Glomerular endothelial cell (primary cell): Measurements from ENCODE around the gene BSND. TPM values are rescaled to one million over a fixed set of nuclear protein-coding genes. Genes with fewer than 3 reads are reported as not detected.

Experiments
- DNase-seq: peaks from one replicate; pipeline ENCODE4 v3.0.0-alpha.2; 2011; ENCODE audit warnings: low read depth, low spot score; ENCODE audit errors: extremely low read depth
- total RNA-seq: library from RNA; depleted of rRNA; stranded (reverse); fragments of >200 nt; gene quantifications from 2 replicates; pipeline ENCODE4 v1.2.3, GENCODE V29; 2015

The BSND gene
- total RNA-seq, 1 donor from 2014 or later: not detected

DNA sequence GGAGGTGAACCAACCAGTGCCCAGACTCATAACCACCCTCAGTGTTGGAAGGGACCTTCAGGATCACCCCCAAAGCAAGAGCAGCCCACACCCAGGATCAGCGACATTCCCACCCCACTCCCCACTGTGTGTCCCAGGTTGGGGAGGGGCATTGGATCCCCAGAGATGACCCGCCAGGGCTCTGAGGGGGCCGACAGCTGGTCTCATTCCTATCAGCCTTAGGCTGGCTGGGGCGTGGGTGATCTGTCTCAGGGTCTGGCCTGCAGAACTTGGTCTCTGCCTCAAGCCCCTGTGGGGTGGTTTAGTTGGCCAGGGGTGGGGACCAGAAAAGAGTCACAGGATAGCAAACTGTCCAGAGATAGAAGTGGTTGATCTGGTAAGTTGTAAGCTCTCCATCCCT, 7.8 kb upstream of the BSND start:
- DNase-seq: no peak

DNA sequence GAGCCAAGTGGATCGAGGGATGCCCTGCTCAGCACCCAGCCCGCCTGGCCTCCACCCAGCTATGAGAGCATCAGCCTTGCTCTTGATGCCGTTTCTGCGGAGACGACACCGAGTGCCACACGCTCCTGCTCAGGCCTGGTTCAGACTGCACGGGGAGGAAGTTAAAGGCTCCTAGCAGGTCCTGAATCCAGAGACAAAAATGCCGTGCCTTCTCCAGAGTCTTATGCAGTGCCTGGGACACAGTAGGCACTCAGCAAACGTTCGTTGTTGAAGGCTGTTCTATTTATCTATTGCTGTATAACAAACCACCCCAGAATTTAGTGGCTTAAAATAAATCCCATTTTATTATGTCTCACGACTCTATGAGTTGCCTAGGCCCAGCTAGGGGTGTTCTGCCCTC, 6.8 kb upstream of the BSND start:
- DNase-seq: no peak

DNA sequence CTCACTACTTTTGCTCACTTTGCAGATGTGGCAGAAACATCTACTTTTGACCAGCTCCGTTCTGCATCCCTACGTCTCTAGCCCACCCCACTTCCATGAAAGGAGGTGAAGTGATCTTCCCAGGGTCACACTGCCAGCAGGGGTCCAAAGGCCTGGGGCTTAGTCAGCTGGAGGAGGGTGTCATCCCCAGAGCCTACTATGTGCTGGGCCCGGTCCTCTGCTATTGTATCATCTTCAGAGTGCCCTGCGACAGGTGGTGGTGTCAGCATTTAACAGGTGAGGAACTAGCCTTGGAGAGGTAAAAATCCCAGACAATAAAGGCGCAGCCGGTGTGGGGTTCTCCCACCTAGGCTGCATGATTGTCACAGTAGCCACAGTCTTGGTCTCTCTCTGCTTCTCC, 5.6 kb upstream of the BSND start:
- DNase-seq: no peak

DNA sequence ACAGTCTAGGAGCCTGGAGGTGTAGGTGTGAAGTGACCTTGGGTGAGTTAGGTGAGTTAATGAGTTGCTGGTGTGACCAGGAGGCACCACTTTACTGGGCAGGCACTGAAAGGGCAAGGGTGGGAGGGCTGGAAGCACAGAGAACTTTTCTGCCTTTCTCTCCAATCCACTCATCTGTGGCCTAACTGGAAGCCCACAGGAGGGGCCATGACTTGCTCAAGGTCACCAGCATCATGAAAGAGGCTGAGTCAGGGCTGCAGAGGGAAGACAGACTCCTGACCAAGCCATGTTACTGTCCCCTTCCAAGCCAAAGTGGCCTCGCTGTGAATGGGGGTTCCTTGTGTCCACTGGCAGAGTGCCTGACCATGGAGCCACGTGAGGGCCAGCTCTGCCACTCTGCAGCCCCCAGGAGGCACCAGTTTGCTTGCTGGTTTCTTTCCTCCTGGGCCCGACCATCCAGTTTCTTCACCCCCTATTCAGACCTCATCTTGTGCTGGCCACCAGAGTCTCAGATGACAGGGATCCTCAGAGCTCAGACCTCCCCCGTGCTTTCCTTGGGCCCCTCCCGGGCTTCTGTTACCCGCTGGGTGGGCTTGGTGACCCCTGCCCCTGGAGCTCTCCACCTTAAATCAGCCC, 4.3 kb upstream of the BSND start:
- DNase-seq: no peak

DNA sequence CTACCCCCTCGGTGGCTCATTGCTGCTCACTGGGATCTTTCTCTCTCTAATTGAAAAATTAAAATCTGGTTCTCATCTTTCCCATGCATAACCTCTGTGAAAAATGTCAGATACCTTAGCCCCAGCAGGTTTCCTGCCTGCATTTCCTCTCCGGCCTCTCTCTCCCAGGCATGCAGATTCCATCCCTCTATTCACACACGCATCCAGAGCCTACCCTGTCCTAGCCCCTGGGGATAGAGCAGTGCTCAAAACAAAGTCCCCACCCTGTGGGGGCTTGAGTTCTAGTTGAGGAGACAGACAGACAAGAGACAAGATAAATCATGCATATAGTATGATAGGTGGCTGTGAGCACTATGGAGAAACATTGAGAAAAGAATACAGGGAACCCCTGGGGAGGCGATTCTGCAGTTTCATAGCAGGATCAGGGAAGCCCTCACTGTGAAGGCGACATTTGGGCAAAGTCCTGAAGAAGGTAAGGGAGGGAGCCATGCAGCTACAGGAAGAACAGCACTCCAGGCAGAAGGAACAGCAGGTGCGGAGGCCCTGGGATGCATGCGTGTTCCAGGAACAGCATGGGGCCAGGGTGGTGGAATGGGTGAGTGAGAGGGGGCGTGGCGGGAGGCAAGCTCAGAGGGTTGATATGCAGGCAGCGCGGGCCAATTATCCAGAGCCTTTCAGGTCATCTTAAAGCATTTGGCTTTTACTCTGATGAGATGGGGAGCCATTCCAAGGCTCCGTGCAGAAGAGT, 3.5 kb upstream of the BSND start:
- no peak for DNase-seq

DNA sequence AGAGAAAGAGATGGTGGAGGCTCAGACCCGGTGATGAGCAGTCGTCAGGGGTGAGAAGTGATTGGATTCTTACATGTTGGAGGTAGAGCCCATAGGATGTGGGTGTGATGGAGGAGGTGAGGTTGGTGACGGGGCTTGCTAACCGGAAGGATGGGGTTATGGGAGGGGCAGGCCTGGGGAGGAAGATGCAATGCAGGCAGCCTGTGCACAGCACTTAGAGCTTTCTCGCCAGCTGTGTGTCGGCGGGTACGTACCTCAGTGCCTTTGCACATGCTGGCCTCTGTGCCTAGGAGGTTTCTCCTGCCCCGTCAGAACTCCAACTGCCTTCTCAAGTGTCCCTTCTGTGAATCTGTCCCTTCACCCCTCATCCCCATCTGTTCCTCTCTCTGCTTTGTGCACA, 2.9 kb upstream of the BSND start:
- DNase-seq: no peak

DNA sequence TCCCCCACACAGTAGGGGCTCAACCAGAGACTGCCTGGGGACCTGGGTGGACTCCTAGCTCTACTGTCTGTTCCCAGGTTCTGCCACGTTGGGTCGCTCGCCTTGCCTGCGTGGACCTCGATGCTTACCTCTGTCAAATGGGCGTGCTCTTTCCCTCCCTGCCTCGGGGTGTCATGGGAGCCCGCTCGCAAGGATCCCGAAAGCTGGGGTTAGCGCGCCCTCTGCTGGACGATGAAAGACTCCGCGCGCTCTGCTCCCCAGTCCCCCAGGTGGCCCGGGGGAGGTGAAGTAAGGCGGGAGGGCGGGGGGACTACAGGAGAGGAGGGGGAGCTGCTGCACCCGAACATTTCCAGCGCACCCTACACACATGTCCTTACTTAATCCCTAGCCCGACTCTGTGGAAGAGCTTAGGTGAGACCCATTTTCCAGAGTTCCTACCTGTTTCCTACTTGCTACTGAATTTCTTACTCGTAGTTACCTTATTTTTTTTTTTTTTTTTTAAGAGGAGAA, 2.3 kb upstream of the BSND start:
- DNase-seq: peak; percentile 10

DNA sequence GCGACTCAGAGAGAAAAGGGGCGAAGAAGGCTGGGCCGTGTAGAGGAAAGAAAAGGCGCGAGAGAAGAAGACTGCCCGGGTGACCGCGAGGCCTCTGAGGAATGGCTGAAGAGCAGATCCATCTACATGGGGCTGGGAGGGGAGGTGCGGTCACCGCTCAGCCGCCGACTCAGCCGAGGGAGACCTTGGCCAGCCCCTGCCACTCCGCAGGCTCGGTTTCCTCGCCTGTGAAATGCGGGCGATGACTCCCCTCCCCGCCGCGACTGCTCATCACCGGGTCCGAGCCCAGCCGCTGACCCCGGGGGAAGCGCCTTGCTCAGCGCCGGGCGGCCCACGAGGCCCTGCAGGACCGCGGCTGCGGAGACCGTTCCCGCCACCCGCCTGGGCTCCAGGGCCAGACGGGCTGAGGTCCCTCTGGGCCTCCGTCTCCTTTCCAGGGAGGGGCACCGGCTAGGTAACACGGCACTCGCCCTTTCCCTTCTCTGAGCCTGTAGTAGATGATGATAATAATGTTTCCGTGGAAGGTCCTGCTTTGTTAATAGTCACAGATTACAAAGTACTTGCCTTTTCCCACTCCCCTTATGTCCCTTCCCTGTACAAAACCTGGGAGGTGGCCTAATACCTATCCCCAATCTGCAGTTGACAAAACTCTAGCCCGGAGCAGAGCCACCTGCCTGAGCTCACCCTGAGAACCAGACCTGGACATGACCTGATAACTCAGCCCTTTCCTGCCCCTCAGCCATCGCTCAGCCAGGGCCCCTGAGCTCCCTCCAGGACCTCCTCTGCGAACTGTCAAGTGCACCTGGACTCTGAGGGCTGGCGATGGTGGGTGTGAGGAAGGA, 1.6 kb upstream of the BSND start:
- DNase-seq: no peak

DNA sequence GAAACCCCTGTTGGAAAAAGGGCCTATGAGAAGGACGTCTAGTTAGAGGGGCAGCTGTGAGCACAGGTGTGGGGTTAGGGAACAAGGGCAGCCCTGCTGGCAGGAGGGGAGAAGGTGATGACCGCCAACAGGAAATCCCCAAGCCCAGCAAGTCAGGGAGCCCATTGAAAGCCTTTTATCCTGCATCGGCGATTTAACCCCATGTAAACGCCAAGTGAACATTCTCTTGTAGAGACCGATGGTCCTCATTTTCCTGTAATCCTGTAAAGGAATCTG, 1.1 kb upstream of the BSND start:
- DNase-seq: no peak

DNA sequence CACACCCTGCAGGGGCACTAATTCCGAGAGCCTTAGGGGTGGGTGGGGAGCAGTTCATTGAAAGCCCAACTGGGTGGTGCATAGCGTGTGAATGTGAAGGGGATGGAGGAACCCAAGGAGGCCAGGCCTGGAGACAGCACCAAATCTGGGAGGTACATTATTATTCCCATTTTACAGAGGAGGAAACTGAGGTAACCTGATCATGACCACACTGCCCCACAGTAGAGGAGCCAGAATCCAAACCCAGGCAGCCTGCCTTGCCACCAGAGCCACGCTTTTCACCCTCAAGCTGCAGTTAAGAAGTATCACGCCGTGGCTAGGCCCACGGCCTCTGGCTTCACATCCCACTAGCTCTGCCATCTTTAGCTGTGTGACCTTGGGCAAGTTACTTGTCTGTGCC, 633 bp upstream of the BSND start:
- DNase-seq: no peak

DNA sequence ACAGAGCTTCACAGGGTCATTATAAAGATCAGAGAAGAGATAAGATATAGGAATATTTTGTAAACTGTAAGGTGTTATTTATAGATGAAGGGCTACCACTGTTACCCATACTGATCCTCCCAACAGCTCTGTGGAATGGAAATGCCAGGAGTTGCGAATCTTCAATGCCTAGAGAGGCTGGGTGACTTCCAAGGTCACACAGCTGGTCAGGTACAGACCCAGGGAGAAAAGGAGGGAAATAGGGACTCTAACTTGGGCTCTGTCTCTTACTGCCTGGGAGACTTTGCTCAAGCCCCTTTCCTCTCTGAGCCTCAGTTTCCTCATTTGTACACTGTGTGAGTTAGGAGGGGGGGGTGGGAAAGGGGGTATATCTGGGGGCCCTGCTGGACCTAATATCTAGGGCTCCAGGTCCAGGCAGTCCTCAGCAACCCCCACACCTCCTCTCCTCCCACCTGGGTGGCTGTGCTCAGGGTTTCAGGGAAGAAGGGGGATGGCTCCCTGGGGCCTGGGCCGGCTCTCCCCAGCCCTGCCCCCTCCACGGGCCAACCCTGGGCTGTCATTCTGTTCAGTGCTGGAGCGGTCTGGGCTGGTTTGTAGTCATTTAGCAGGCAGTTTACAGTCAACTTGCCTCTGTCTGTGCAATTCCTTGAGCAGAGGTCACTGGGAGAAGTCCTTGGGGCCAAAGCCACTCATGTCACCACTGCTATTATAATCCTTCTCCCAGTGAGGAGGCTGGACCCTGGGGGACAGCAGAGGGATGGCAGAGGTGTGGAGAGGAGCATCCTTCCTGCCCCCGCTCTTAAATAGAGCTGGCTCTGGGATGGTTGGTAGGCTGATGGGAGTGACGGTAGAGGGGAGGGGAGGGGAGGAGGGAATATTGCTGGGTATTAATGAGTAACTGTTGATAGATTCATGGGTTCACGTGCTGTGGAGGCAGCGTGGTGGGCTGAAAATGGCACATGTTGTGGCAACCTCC, 1.7 kb downstream of the BSND start:
- DNase-seq: no peak

DNA sequence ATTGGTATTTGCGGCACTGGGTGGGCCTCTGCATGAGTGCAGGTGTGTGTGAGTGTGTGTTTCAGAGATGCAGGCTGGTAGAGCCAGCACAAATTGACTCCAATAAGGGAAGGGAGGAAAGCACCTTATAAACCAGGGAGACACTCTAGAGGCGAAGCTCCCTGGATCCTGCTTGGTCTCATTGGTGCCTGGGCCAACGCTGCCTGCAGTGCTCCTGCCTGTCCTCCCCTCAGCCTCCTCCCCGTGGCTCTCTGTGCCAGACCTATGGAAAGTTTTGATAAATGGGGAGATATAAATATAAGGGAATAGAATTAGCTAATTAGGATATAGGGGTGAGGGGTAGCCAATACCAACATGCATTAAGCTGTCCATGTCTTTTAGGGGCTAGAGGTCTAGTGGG, 2.6 kb downstream of the BSND start:
- DNase-seq: no peak

DNA sequence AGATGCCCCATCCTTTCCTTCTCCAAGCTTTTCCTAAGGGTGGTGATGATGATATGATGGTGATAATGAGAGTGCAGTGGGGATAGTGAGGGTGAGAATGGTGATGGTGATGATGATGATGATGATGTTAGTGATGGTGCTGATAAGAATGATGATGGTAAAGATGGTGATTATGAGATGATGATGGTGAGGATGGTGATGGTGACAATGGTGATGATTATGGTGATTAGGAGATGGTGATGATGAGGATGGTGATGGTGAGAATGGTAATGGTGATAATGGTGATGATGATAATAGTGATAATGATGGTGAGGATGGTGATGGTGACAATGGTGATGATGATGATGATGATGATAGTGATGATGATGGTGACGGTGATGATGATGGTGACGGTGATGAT, 4.0 kb downstream of the BSND start:
- DNase-seq: no peak

DNA sequence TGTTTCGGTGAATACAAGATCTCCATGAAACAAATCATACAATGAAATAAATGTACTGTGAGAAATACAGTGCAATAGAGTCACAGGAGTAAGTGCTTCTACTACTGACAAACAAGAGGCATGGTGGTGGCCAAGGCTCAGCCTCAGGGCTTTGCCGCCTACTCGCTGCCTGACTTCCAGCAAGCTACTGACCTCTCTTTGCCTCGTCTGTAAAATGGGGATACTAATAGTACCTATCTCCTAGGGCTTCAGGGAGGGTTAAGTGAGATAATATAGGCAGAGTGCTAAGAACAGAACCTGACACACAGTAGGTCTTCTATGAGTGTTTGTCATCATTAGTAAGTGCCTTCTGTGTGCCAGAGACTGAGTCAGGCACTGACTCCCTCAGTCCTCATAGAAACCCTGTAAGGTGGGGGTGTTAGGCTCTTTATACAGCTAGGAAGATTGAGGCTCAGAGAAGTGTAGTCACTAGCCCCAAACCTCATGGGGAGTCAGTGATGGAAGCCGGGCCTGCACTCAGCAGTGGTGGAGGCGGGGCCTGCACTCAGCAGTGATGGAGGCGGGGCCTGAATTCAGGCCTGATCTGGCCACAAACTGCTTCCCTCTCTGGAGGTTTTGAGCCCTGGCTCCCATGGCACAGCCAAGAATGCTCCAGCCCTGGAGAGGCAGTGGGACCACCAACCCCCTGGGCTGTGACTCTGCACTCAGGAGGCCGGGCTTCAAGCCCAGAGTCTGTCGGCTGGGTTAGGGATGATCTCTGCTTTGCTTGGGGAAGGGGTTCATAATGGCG, 6.8 kb downstream of the BSND start:
- DNase-seq: no peak

DNA sequence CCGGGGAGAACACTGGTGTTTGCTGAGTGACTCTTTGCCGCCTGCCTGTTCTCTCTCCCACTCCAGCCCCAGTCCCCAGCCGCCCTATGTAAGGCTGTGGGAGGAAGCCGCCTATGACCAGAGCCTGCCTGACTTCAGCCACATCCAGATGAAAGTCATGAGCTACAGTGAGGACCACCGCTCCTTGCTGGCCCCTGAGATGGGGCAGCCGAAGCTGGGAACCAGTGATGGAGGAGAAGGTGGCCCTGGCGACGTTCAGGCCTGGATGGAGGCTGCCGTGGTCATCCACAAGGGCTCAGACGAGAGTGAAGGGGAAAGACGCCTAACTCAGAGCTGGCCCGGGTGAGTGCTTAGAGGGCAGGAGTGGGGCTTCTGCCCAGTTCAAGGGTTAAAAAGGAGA, 8.2 kb downstream of the BSND start:
- no peak for DNase-seq

DNA sequence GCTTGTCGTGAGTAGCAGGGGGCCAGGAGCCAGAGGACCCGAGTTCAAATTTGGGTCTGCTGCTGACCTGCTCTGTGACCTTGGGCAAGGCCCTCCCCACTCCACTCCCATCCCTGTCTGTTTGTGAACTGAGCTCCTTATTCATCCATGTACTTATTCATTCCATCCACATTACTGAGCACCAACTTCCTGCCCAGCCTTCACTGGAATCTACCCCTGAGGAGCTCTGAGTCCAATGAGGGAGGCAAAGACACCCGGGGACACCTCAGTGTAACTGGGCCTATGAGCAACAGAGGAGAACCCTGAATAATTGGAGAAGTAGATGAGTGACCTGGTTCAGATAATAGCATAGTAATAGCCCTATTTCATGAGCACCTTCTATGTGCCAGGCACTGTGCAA, 8.9 kb downstream of the BSND start:
- no peak for DNase-seq

DNA sequence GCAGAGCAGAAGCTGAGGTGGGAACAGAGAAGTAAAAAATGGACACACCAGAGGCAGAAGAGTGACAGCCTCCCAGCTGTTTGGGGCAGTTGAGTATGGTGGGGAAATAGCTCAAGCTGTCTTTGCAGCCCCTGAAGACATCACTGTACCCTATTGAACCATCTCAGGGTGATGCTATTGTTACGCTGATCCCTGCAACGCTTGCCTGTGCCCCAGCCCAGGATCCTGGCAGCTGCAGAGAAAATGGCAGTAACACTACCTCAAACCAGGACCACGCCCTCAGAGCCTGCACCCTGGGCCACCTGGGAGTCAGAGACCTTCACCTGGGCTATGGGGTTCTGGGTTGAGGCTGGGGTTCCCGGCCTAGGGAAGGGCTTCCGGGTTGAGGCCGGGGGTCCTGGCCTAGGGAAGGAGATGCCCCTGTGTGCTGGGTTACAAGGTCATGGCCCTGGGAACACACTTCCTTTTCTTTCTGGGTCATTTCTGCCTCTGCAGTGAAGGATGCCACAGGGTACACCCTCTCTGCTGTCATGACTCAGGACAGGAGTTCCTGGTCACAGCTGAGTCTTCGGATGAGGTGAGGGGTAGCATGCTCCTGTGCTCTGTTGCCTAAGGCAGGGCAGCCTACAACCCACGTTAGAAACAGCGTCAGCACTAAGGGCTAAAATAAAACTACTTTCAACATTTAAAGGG, 11.6 kb downstream of the BSND start:
- DNase-seq: no peak

DNA sequence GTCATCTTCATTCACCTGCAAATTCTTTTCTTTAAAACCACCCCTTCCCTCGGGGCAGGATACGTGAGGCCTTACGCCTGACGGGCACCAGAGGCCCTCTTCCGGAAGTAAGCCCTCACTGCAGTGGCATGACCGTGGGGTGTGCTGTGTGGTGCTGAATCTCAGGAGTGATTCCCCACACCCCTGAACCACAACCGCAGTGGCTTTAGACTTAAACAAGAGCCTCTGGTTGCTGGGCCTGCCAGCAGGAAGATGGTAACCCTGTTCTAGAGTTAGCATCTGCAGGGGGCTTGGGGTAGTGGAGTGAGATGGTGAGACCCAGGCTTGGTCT, 12.1 kb downstream of the BSND start:
- DNase-seq: no peak

DNA sequence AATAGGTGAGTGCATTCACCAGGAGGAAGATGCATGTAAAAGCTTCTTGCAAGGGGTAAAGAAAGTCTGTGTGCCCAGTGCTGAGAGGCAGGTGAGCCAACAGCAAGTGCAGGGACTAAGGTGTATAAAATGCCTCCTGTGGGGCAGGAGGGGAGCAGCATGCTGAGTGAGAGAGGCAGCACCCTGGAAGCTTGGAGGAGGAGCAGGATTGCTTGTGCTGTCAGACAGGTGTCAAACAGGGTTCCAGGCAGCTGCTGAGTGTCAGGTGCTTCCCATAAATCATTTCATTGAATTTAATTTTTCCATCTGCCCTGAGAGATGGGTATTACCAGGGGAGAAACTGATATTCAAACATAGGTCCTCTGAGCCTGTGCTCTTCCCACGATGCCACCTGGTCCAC, 13.9 kb downstream of the BSND start:
- no peak for DNase-seq

DNA sequence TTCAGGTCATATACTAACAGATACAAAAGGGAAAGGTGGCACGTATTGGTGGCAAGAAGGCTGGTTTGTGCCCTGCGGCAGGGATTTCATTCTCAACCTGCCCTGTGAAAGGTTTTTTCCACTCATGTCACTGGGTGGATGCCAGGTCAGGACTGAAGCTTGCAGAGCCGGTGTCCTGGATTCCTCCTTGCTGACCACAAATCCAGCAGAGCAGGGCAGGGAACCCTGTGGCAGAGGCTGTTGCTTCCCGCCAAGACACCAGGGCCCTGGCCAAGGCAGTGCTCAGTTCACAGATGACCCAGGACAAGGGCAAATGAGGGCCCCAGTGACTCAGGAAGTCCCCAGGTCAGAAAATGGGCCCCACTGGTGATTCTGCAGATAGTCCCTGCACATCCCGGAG, 16.4 kb downstream of the BSND start:
- DNase-seq: no peak
